ENCODE measurements around the gene ZNF366.

DNA sequence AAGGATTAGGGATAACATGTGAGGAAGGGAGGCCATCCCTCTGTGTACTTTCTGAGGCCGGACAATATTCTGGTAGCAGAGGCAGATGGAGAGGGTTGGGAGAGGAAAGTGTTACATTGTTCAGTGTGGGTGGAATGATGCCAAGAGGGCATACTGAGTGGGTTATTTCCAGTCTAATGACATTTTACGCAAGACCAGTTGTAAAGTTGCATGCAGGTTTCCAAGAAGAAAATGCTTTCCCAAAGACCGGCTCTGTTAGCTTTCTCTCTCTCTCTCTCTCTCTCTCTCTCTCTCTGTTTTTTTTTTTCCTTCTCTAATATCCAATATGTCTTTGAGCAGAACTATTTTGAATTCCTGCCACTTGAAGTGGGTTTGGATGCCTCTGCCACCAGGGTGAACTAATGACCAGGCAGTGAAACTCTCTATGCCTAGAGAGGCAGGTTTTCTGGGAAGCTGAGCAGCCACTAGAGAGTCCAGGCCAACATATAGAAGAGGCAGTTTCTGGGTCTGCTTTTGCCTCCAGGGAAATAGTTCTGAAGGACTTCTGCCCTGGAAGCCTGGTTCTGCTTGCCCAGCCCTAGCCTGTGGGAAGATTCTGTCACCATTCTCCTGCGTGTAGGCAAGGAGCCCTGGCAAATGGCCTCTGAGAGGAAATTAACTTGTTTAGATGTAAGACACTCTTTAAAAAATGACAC, 24.4 kb upstream of the ZNF366 start:
- TF ChIP-seq, protein P1, sequence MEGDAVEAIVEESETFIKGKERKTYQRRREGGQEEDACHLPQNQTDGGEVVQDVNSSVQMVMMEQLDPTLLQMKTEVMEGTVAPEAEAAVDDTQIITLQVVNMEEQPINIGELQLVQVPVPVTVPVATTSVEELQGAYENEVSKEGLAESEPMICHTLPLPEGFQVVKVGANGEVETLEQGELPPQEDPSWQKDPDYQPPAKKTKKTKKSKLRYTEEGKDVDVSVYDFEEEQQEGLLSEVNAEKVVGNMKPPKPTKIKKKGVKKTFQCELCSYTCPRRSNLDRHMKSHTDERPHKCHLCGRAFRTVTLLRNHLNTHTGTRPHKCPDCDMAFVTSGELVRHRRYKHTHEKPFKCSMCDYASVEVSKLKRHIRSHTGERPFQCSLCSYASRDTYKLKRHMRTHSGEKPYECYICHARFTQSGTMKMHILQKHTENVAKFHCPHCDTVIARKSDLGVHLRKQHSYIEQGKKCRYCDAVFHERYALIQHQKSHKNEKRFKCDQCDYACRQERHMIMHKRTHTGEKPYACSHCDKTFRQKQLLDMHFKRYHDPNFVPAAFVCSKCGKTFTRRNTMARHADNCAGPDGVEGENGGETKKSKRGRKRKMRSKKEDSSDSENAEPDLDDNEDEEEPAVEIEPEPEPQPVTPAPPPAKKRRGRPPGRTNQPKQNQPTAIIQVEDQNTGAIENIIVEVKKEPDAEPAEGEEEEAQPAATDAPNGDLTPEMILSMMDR (conservative IDR thresholded peaks at IDR 0.05) = no peak
- TF ChIP-seq EZH2 (IDR thresholded peaks at IDR 0.05; ENCODE audit: low read depth) = no peak
